IMR-90 (cell line): ENCODE results near the gene FRYL. TPM values are rescaled to one million over a fixed set of nuclear protein-coding genes. Genes with fewer than 3 reads are reported as not detected.

Source experiments
- ATAC-seq: fragments of 200-7000 bp; cut with Tn5 transposase; 2 replicates; pipeline ENCODE4 v1.9.1; 2020; ENCODE audit warnings: low read depth, mild to moderate bottlenecking, moderate library complexity
- BruUV-seq: library from RNA; stranded (reverse); fragments of 400-500 nt; replicated peaks from 2 replicates; lab custom pipeline; 2021; lab: Mats Ljungman, UMichigan
- CTCF ChIA-PET: fragments of 300-600 bp; formaldehyde crosslinking; extraction: SDS; loops from one replicate; lab custom pipeline; 2021; ENCODE audit warnings: antibody characterized with exemption; lab: Yijun Ruan, JAX
- POLR2A ChIA-PET: fragments of 300-600 bp; sonication (Branson Sonifier 250); formaldehyde crosslinking; loops from one replicate; lab custom pipeline; 2022; ENCODE audit warnings: antibody characterized with exemption; ENCODE audit not compliant: unreplicated experiment; lab: Charles Lee
- DNase-seq: peaks from one replicate; pipeline ENCODE4 v3.0.0; 2013
- H2AFZ ChIP-seq: replicated peaks from 2 replicates; pipeline ENCODE3; 2013; ENCODE audit warnings: low read length, mild to moderate bottlenecking; ENCODE audit not compliant: poor library complexity
- H2AK5ac ChIP-seq: 2 replicates; pipeline ENCODE4 v1.6.1; 2013; ENCODE audit warnings: low read depth, low read length, inconsistent platforms
- H2AK9ac ChIP-seq: replicated peaks from 2 replicates; pipeline ENCODE3; 2013; ENCODE audit warnings: mild to moderate bottlenecking, low read depth, low read length, moderate library complexity; ENCODE audit not compliant: poor library complexity
- H2BK120ac ChIP-seq: 2 replicates; pipeline ENCODE4 v1.6.1; 2013; ENCODE audit warnings: low read depth, low read length, inconsistent platforms
- H2BK15ac ChIP-seq: 3 replicates; pipeline ENCODE4 v1.6.1; 2013; ENCODE audit warnings: low read depth, low read length, inconsistent platforms
- H2BK20ac ChIP-seq: 2 replicates; pipeline ENCODE4 v1.6.1; 2013; ENCODE audit warnings: low read depth, mild to moderate bottlenecking, inconsistent platforms, low read length, moderate library complexity
- H2BK5ac ChIP-seq: 2 replicates; pipeline ENCODE4 v1.6.1; 2013; ENCODE audit warnings: mild to moderate bottlenecking, low read depth, low read length, inconsistent platforms; ENCODE audit not compliant: poor library complexity, severe bottlenecking
- H3K14ac ChIP-seq: replicated peaks from 2 replicates; pipeline ENCODE4 v1.6.1; 2013; ENCODE audit warnings: low read depth, low read length, inconsistent platforms
- H3K18ac ChIP-seq: 2 replicates; pipeline ENCODE4 v1.6.1; 2013; ENCODE audit warnings: low read depth, low read length, control low read depth
- H3K23ac ChIP-seq: 2 replicates; pipeline ENCODE4 v1.6.1; 2013; ENCODE audit warnings: low read depth, low read length, inconsistent platforms
- H3K27ac ChIP-seq: 2 replicates; pipeline ENCODE4 v1.5.1; 2013; ENCODE audit warnings: mild to moderate bottlenecking, control low read depth, low read length; ENCODE audit not compliant: insufficient read depth
- H3K27me3 ChIP-seq: 2 replicates; pipeline ENCODE4 v1.6.1; 2013; ENCODE audit warnings: low read length; ENCODE audit not compliant: control insufficient read depth, insufficient read depth
- H3K36me3 ChIP-seq: 2 replicates; pipeline ENCODE4 v1.6.1; 2013; ENCODE audit warnings: low read length, mixed read lengths; ENCODE audit not compliant: control insufficient read depth, insufficient read depth
- H3K4ac ChIP-seq: 2 replicates; pipeline ENCODE4 v1.6.1; 2013; ENCODE audit warnings: low read depth, low read length, inconsistent platforms
- H3K4me1 ChIP-seq: 2 replicates; pipeline ENCODE4 v1.6.1; 2013; ENCODE audit warnings: low read length, mixed read lengths; ENCODE audit not compliant: control insufficient read depth, insufficient read depth
- H3K4me2 ChIP-seq: 2 replicates; pipeline ENCODE4 v1.6.1; 2013; ENCODE audit warnings: low read depth, mild to moderate bottlenecking, control low read depth, low read length, moderate library complexity
- H3K4me3 ChIP-seq: 2 replicates; pipeline ENCODE4 v1.5.1; 2013; ENCODE audit warnings: low read depth, mild to moderate bottlenecking, control low read depth, low read length, moderate library complexity; ENCODE audit not compliant: insufficient read depth
- H3K56ac ChIP-seq: 2 replicates; pipeline ENCODE4 v1.6.1; 2013; ENCODE audit warnings: low read length, inconsistent platforms; ENCODE audit not compliant: insufficient read depth; ENCODE audit errors: extremely low read depth
- H3K79me1 ChIP-seq, 2 experiments: 2 replicates each; pipeline ENCODE4 v1.6.1; 2013; ENCODE audit warnings: low read length in 2 of 2, inconsistent platforms in 1 of 2, low read depth in 1 of 2
- H3K9ac ChIP-seq: 2 replicates; pipeline ENCODE4 v1.6.1; 2013; ENCODE audit warnings: low read depth, low read length, control low read depth
- H3K9me1 ChIP-seq: 2 replicates; pipeline ENCODE4 v1.6.1; 2013; ENCODE audit warnings: low read length, inconsistent platforms; ENCODE audit not compliant: insufficient read depth
- H3K9me3 ChIP-seq: 2 replicates; pipeline ENCODE4 v1.6.1; 2013; ENCODE audit warnings: low read length; ENCODE audit not compliant: control insufficient read depth, insufficient read depth
- H4K20me1 ChIP-seq: 2 replicates; pipeline ENCODE4 v1.6.1; 2013; ENCODE audit warnings: low read length, inconsistent platforms; ENCODE audit not compliant: insufficient read depth
- H4K5ac ChIP-seq: 2 replicates; pipeline ENCODE4 v1.6.1; 2013; ENCODE audit warnings: mild to moderate bottlenecking, low read depth, low read length, control low read depth
- H4K8ac ChIP-seq, 2 experiments: 2 replicates each; pipeline ENCODE4 v1.6.1; 2013; ENCODE audit warnings: low read depth in 2 of 2, low read length in 2 of 2, control low read depth in 1 of 2, inconsistent platforms in 1 of 2
- H4K91ac ChIP-seq: 2 replicates; pipeline ENCODE4 v1.6.1; 2013; ENCODE audit warnings: low read depth, low read length, inconsistent platforms; ENCODE audit not compliant: insufficient read depth
- BHLHE40 ChIP-seq: fragments of 150-350 bp; IDR thresholded peaks from 2 replicates; pipeline ENCODE4 v1.6.1; 2016; ENCODE audit warnings: mild to moderate bottlenecking, low read depth, low read length
- CEBPB ChIP-seq: IDR thresholded peaks from 2 replicates; pipeline ENCODE4 v1.6.1; 2012; ENCODE audit warnings: low read depth, low read length, improper control_type of control experiment
- CHD1 ChIP-seq: IDR thresholded peaks from 2 replicates; pipeline ENCODE4 v1.6.1; 2012; ENCODE audit warnings: low read depth, low read length, improper control_type of control experiment
- CTCF ChIP-seq: conservative IDR thresholded peaks from 2 replicates; pipeline ENCODE4 v1.5.1; 2012; ENCODE audit warnings: mild to moderate bottlenecking, low read depth, low read length, improper control_type of control experiment
- FOS ChIP-seq: fragments of 150-350 bp; IDR thresholded peaks from 2 replicates; pipeline ENCODE4 v1.6.1; 2016; ENCODE audit warnings: low read depth, low read length
- MAFK ChIP-seq: IDR thresholded peaks from 2 replicates; pipeline ENCODE4 v1.6.1; 2012; ENCODE audit warnings: low read depth, low read length, improper control_type of control experiment
- MXI1 ChIP-seq: IDR thresholded peaks from 2 replicates; pipeline ENCODE4 v1.6.1; 2012; ENCODE audit warnings: low read depth, mild to moderate bottlenecking, low read length, moderate library complexity, borderline replicate concordance
- NFE2L2 ChIP-seq: fragments of 150-350 bp; IDR thresholded peaks from 2 replicates; pipeline ENCODE4 v1.6.1; 2016; ENCODE audit warnings: low read depth, mild to moderate bottlenecking, low read length
- RAD21 ChIP-seq: IDR thresholded peaks from 2 replicates; pipeline ENCODE4 v1.6.1; 2012; ENCODE audit warnings: low read length, improper control_type of control experiment
- SMC3 ChIP-seq: fragments of 150-350 bp; IDR thresholded peaks from 2 replicates; pipeline ENCODE4 v1.6.1; 2016; ENCODE audit warnings: low read depth, mild to moderate bottlenecking, antibody characterized with exemption, low read length, moderate library complexity
- USF2 ChIP-seq: fragments of 150-350 bp; IDR thresholded peaks from 2 replicates; pipeline ENCODE4 v1.6.1; 2017; ENCODE audit warnings: mild to moderate bottlenecking, antibody characterized with exemption, low read length, low read depth
- WGBS, 2 experiments: methylation state at CpG; one replicate each; pipeline versions ENCODE4 v1.1.5 to v1.1.7; 2013; ENCODE audit warnings: missing lambda C conversion rate in 2 of 2; ENCODE audit not compliant: insufficient read length in 1 of 2; ENCODE audit errors: extremely low coverage in 2 of 2; 5-methylcytosine and 5-hydroxymethylcytosine counted together
- dilution Hi-C: fragments of 300-500 bp; cut with HindIII; formaldehyde crosslinking; loops from one replicate; pipeline ENCODE4 v1.14.3; 2018; ENCODE audit warnings: low sequenced_read_pairs; ENCODE audit not compliant: unreplicated experiment
- in situ Hi-C: fragments of 300-500 bp; cut with MboI; formaldehyde crosslinking; loops from 3 replicates; pipeline ENCODE4 v1.14.3; 2019; ENCODE audit warnings: low sequenced_read_pairs, inconsistent platforms, mixed read lengths
- intact Hi-C: fragments of 100-400 bp; cut with micrococcal nuclease; formaldehyde crosslinking; loops from 2 replicates; pipeline ENCODE4 v1.10.0; 2022
- polyA plus RNA-seq, 3 experiments: library from polyadenylated mRNA; depleted of rRNA; stranded (reverse); fragments of >200 nt; gene quantifications; 2 replicates each; pipeline ENCODE4 v1.2.3, GENCODE V29; 2012; ENCODE audit warnings: low replicate concordance in 1 of 3
- total RNA-seq: library from RNA; depleted of rRNA; stranded (reverse); fragments of >200 nt; gene quantifications from 2 replicates; pipeline ENCODE4 v1.2.3, GENCODE V29; 2012

The FRYL gene
- total and polyA plus RNA-seq, 2 of the 4 experiments (the other 2 are of a cell fraction), result 9.9 to 77.4 TPM

- H3K14ac ChIP-seq, result no peak overlapping the region
- no peak overlapping the region for H2AK5ac ChIP-seq
- dilution Hi-C loops, result no loop called here
- intact Hi-C loops, result no loop called here
- DNase-seq (no peak), ATAC-seq (no peak)
- H2BK15ac ChIP-seq, result no peak overlapping the region
- H3K9me1 ChIP-seq, result peaks cover 2% of the 10 kb centered on the region; the same call in 1 of the 2 replicates
- no peak overlapping the region for H2AK9ac ChIP-seq
- no peaks in the 10 kb centered on the region for H3K9me3 ChIP-seq
- H3K27me3 ChIP-seq, result no peaks in the 10 kb centered on the region
- no peaks in the 10 kb centered on the region for H3K79me1 ChIP-seq
- H4K5ac ChIP-seq, result no peak overlapping the region
- no peak overlapping the region for H3K18ac ChIP-seq
- H2AFZ ChIP-seq, result no peak overlapping the region
- no peak overlapping the region for H2BK120ac ChIP-seq
- H2BK20ac ChIP-seq, result no peak overlapping the region
- no peak overlapping the region for H3K56ac ChIP-seq
- no peak for TF ChIP-seq MXI1
- no peak for TF ChIP-seq FOS
- no peak for TF ChIP-seq CTCF
- TF ChIP-seq USF2, result no peak
- no peak for TF ChIP-seq SMC3
- TF ChIP-seq RAD21, result no peak
- no peak for TF ChIP-seq CHD1
- no peak for TF ChIP-seq BHLHE40
- TF ChIP-seq NFE2L2, result no peak
- TF ChIP-seq CEBPB, result no peak
- TF ChIP-seq MAFK, result no peak
- peaks cover 2% of the 10 kb centered on the region; the same call in 1 of the 2 replicates for H3K4me1 ChIP-seq
- no peak overlapping the region for H3K4me3 ChIP-seq
- H3K4me2 ChIP-seq, result no peak overlapping the region
- H4K91ac ChIP-seq, result no peak overlapping the region
- POLR2A ChIA-PET, result no interaction called here
- H3K36me3 ChIP-seq, result no peaks in the 10 kb centered on the region
- H4K8ac ChIP-seq, result no peak overlapping the region
- no peak overlapping the region for H2BK5ac ChIP-seq
- CTCF ChIA-PET, result no interaction called here
- H3K23ac ChIP-seq, result no peak overlapping the region
- WGBS, 2 experiments, result no CpG with 5 or more reads among the region's 3 CpGs
- no peak overlapping the region for H3K9ac ChIP-seq
- no peaks in the 10 kb centered on the region for H4K20me1 ChIP-seq
- H3K4ac ChIP-seq, result no peak overlapping the region
- no TSS peak for BruUV-seq
- in situ Hi-C loops, result no loop called here
- no peak overlapping the region for H3K27ac ChIP-seq
Measured at GRCh38 chr4:48801016-48801715, 21.1 kb upstream of the FRYL start.
